Measurements from ENCODE around the gene GPR35.

GPR35 gene

DNA sequence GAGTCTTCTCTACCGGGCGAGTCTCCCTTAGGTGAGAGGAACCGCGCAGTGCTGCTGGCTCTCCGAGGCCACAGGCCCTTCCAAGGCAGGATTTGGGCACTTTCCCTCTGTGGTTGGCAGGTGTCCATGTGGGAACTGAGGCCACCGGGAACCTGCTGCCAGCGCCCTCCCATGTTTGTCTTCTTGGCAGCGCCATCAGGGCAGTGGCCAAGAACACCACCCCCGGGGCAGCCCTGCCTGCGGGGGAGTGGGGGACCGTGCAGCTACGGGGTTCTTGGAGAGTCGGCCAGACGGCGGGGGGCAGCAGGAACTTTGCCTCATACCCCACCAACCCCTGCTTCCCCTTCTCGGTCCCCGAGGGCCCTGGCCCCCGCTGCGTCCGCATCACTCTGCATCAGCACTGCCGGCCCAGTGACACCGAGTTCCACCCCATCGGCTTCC is 28.8 kb upstream of the GPR35 start:
- peak overlapping the region in 7 of 11 experiments; percentile 32 to 58 (median 49); a peak in 14 of 22 replicates for H3K27ac ChIP-seq
- no peaks in the 10 kb centered on the region for H3K27me3 ChIP-seq
- peaks cover 52 to 97% (median 75%) of the 10 kb centered on the region in 11 experiments; a peak in 21 of 22 replicates for H4K20me1 ChIP-seq
- H3K4me1 ChIP-seq: peaks cover 0 to 26% (median 23%) of the 10 kb centered on the region in 10 experiments; a peak in 17 of 20 replicates
- no peak for TF ChIP-seq Cebpa-rat (IDR thresholded peaks at IDR 0.05)
- no peak overlapping the region for H3K4me3 ChIP-seq
- H3K9me3 ChIP-seq (replicated peaks in 1 of 11): no peaks in the 10 kb centered on the region
- peaks cover 58 to 100% (median 94%) of the 10 kb centered on the region in 11 experiments for H3K36me3 ChIP-seq
- peak overlapping the region in 9 of 11 experiments; percentile 14 to 71 (median 53); a peak in 16 of 22 replicates for H3K4me2 ChIP-seq
- H3K9ac ChIP-seq: peak overlapping the region in 10 of 11 experiments; percentile 7 to 50 (median 22); a peak in 13 of 22 replicates

DNA sequence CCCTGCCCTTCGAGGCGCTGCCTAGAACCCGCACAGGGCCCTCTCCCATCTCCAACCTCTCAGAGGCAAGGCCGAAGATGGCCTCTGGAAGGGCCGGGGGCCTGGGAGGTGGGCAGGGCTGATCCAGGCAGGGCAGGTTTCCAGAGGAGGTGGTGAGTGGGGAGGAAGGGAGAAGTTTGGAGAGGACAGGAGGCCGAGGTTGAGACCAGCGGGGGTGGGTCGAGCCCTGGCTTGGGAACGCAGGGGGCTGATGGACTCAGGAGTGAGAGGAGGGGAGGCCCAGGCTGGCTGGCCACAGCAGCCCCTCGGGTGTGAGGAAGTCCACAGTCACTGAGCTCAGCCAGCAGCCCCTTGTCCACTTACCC is 28.2 kb upstream of the GPR35 start:
- Histone ChIP-seq H3K9ac (peak overlapping the region in 9 of 11 experiments; percentile 7 to 50 (median 23); a peak in 10 of 22 replicates), H4K20me1 (peaks cover 46 to 92% (median 69%) of the 10 kb centered on the region in 11 experiments; a peak in 21 of 22 replicates), H3K27ac (peak overlapping the region in 7 of 11 experiments; percentile 32 to 58 (median 49); a peak in 14 of 22 replicates), H3K36me3 (peaks cover 53 to 100% (median 94%) of the 10 kb centered on the region in 11 experiments), H3K4me1 (peaks cover 0 to 26% (median 23%) of the 10 kb centered on the region in 10 experiments; a peak in 17 of 20 replicates), H3K27me3 (no peaks in the 10 kb centered on the region), H3K4me2 (peak overlapping the region in 8 of 11 experiments; percentile 14 to 71 (median 54); a peak in 12 of 22 replicates), H3K9me3 (replicated peaks in 1 of 11) (no peaks in the 10 kb centered on the region), H3K4me3 (no peak overlapping the region)
- TF ChIP-seq Cebpa-rat (IDR thresholded peaks at IDR 0.05): no peak

DNA sequence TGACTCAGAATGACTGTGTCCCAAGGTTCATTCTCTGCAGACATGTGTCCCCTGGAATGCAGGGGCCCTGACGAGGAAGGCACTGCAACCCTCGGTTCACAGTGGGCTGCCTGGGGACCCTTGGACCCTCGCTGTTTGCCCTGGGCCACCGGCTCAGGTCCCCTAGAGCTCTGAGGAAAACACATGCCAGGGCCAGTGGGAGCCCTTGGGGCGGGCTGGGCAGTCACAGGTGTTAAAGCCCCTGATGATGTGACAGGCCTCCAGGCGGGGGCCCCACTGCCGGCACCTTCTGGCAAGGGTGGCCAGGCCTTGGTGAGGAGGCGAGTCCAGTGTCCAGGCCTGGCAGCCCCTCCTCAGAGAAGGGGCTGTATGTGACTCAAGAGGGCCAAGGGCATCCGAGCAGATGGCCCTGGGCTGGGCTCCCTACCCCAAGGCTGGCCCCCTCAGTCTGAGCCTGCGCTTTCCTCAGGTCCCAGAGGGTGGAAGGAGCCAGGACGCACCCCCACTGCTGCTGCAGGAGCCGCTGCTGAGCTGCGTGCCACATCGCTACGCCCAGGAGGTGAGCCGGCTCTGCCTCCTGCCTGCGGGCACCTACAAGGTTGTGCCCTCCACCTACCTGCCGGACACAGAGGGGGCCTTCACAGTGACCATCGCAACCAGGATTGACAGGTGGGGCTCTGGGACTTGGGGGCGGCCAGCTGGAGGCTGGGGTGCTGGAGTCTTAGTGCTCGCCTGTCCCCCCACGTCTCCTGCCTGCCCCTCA is 27.7 kb upstream of the GPR35 start:
- Histone ChIP-seq H3K36me3 (peaks cover 48 to 100% (median 94%) of the 10 kb centered on the region in 11 experiments), H3K4me2 (peak overlapping the region in 2 of 11 experiments; percentile 53 to 54; a peak in 1 of 22 replicates), H3K4me1 (peaks cover 0 to 26% (median 23%) of the 10 kb centered on the region in 10 experiments; a peak in 17 of 20 replicates), H4K20me1 (peaks cover 41 to 90% (median 64%) of the 10 kb centered on the region in 11 experiments; a peak in 21 of 22 replicates), H3K9me3 (replicated peaks in 1 of 11) (no peaks in the 10 kb centered on the region), H3K9ac (peak overlapping the region in 6 of 11 experiments; percentile 11 to 50 (median 28); a peak in 6 of 22 replicates), H3K4me3 (no peak overlapping the region), H3K27me3 (no peaks in the 10 kb centered on the region), H3K27ac (peak overlapping the region in 6 of 11 experiments; percentile 32 to 58 (median 50); a peak in 9 of 22 replicates)
- no peak for TF ChIP-seq Cebpa-rat (IDR thresholded peaks at IDR 0.05)

DNA sequence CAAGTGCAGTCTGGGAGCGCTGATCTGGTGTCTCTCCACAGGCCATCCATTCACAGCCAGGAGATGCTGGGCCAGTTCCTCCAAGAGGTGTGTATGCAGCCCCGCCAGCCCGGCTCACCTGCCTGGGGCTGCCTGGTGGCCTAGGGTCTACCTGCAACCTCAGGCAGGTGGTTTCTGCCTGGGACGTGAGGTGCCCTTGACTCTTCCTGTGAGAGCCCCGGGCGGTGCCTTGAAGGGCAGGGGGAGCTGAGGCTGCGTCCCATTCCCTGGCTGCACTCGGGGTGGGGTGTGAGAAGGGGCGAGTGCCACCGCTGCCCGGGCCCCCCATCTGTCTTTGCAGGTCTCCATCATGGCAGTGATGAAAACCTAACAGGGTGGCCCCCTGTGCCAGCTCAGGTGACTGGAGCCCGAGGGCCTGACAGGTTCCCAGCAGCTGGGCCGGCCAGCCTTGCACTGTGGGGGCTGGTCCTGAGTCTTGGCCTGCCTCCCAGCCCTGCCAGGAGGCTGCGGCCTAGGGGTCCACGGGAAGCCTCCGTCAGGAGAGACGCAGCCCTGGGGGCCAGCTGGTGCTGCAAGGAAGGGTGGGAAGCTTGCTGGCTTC is 26.9 kb upstream of the GPR35 start:
- H3K27me3 ChIP-seq: no peaks in the 10 kb centered on the region
- no peak for TF ChIP-seq Cebpa-rat (IDR thresholded peaks at IDR 0.05)
- H3K27ac ChIP-seq: peak overlapping the region in 2 of 11 experiments; percentile 8 to 58; a peak in 2 of 22 replicates
- H3K9me3 ChIP-seq (replicated peaks in 1 of 11): no peaks in the 10 kb centered on the region
- H3K9ac ChIP-seq: no peak overlapping the region
- H4K20me1 ChIP-seq: peaks cover 33 to 82% (median 56%) of the 10 kb centered on the region in 11 experiments; a peak in 21 of 22 replicates
- peaks cover 0 to 26% (median 23%) of the 10 kb centered on the region in 10 experiments; a peak in 17 of 20 replicates for H3K4me1 ChIP-seq
- no peak overlapping the region for H3K4me2 ChIP-seq
- peaks cover 41 to 100% (median 91%) of the 10 kb centered on the region in 11 experiments for H3K36me3 ChIP-seq
- H3K4me3 ChIP-seq: no peak overlapping the region

DNA sequence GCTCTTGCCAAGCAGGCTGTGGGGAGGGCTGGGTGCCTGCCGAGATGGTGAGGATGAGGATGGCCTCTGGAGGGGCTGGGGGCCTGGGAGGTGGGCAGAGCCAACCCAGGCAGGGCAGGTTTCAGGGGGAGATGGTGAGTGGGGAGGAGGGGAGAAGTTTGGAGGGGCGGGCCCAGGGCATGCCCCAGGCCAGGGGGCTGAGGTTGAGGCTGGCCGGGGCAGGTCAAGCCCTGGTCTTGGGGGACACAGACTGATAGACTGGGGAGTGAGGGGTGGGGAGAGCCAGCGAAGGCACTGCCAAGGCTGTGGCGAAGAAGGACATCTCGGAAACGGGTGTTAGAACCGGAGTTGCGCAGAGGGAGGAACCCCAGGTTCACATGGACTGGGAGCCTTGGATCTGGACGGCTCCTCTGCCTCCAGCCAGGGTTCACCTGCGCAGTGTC is 26.1 kb upstream of the GPR35 start:
- peaks cover 25 to 75% (median 48%) of the 10 kb centered on the region in 11 experiments; a peak in 21 of 22 replicates for H4K20me1 ChIP-seq
- H3K36me3 ChIP-seq: peaks cover 33 to 93% (median 83%) of the 10 kb centered on the region in 11 experiments

DNA sequence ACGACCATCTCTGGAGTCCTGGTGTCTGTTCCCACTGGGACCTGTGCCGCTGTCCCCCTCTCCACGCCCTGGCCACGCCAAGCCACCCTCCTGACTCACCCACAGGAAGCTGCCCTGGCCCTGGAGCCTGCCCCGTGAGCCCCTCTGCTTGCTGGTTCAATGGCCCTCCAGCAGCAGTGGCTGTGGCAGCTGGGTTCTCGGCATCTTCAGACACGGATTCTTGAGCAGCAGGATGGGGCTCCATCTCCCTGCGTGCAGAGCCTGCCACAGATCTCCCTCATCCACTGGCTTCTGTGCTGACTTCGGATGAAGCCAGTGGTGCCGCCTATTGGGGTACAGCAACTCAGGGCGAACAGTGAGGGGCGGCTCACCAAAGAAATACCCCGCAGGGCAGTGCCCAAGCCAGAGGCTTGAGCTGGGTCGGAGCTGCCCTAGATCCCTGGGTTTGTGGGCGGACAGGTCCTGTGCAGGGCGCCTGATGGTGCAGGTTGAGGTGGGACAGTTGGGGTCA is 24.8 kb upstream of the GPR35 start:
- Histone ChIP-seq H3K27ac (no peak overlapping the region), H4K20me1 (peaks cover 12 to 61% (median 35%) of the 10 kb centered on the region in 11 experiments; a peak in 21 of 22 replicates), H3K4me2 (no peak overlapping the region), H3K36me3 (peaks cover 33 to 80% (median 71%) of the 10 kb centered on the region in 11 experiments), H3K27me3 (no peaks in the 10 kb centered on the region), H3K4me1 (peaks cover 11 to 27% (median 19%) of the 10 kb centered on the region in 10 experiments; a peak in 18 of 20 replicates), H3K4me3 (no peak overlapping the region), H3K9me3 (replicated peaks in 1 of 11) (no peaks in the 10 kb centered on the region), H3K9ac (no peak overlapping the region)
- TF ChIP-seq Cebpa-rat (IDR thresholded peaks at IDR 0.05): no peak

More for the DNA sequence above, 26.1 kb upstream of the GPR35 start:
- no peak overlapping the region for H3K4me3 ChIP-seq
- H3K4me1 ChIP-seq: peaks cover 5 to 33% (median 23%) of the 10 kb centered on the region in 10 experiments; a peak in 18 of 20 replicates
- H3K4me2 ChIP-seq: no peak overlapping the region
- no peaks in the 10 kb centered on the region for H3K9me3 ChIP-seq (replicated peaks in 1 of 11)
- 0 out of 22 replicates have a peak overlapping the region, but pooled peaks of 1 of the 11 experiments have one; percentile 15 for H3K27ac ChIP-seq
- TF ChIP-seq Cebpa-rat (IDR thresholded peaks at IDR 0.05): no peak
- H3K9ac ChIP-seq: no peak overlapping the region
- no peaks in the 10 kb centered on the region for H3K27me3 ChIP-seq

DNA sequence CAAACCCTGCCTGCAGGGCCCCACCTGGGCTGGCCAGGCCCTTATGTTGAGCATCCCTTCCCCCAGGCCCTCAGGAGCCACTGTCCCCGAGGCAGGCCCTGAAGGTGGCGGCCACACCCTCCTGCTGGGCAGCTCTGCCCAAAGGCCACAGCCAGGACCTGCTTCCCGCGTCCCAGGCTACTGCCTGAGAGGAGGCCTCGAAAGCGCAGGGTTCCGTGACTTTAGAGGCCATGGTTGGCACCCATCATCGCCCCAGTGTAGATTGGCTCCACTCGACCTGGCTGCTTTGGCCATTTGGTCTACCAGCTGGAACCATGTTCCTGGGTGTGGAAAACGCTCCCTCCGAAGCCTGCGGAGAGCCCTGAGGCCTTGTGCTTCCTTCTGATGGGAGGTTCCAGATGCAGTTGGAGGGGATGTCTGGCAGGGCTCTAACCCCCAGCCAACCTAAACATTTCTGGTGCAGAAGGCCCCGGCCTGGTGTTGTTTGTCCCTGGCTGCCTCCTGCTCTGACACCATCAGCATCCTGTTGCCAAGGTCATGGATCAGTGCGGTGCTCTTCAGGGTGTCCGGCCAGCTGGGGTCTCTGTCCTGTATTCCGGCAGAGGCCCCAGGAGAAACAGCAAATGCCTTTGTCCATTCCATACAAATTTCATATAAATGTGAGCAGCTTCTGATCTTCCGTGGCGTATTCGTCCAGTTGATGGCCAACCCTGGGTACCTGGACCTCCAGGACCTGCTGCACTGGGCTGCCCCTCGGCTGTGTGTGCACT is 24.0 kb upstream of the GPR35 start:
- TF ChIP-seq Cebpa-rat (IDR thresholded peaks at IDR 0.05): no peak
- Histone ChIP-seq H3K4me2 (no peak overlapping the region), H3K4me1 (peaks cover 8 to 19% (median 12%) of the 10 kb centered on the region in 10 experiments; a peak in 18 of 20 replicates), H3K4me3 (no peak overlapping the region), H3K27me3 (no peaks in the 10 kb centered on the region), H3K36me3 (peaks cover 33 to 72% (median 66%) of the 10 kb centered on the region in 11 experiments), H3K27ac (no peak overlapping the region), H3K9ac (no peak overlapping the region), H4K20me1 (peaks cover 4 to 54% (median 27%) of the 10 kb centered on the region in 11 experiments; a peak in 20 of 22 replicates), H3K9me3 (replicated peaks in 1 of 11) (no peaks in the 10 kb centered on the region)

DNA sequence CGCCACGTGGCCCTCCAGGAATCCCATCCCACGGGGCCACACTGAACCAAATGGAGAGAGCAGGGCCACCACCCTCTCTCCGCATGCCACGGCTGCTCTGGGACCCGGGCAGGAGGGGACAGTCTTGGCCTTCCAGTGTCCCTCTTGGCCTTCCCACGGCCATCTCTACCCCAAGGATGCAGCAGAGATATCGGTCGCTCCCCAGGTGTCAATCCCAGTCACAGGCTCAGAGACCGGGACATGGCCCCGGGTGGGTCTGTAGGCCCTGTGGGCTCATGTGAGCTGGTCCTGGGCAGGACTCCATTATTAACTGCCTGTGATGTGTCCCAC is 23.5 kb upstream of the GPR35 start:
- H4K20me1 ChIP-seq: peaks cover 0 to 48% (median 22%) of the 10 kb centered on the region in 11 experiments; a peak in 15 of 22 replicates
- H3K4me1 ChIP-seq: peaks cover 2 to 14% (median 10%) of the 10 kb centered on the region in 10 experiments; a peak in 17 of 20 replicates
- TF ChIP-seq Cebpa-rat (IDR thresholded peaks at IDR 0.05): no peak
- no peaks in the 10 kb centered on the region for H3K9me3 ChIP-seq (replicated peaks in 1 of 11)
- no peak overlapping the region for H3K4me3 ChIP-seq
- H3K9ac ChIP-seq: no peak overlapping the region
- H3K27ac ChIP-seq: no peak overlapping the region
- peaks cover 33 to 67% (median 60%) of the 10 kb centered on the region in 11 experiments for H3K36me3 ChIP-seq
- H3K4me2 ChIP-seq: no peak overlapping the region
- no peaks in the 10 kb centered on the region for H3K27me3 ChIP-seq

Data from BLaER1 treated with 17β-estradiol and CSF1 and Interleukin-3, amounts not matched to agents 10 nM and 100 nM (cell line).